GM21529 (cell line): ENCODE measurements around the gene PIN4.
"Not testable (repeated sequence)": the region's sequence is repeated elsewhere in the genome, so short reads cannot be mapped to it uniquely, and the experiment has no call there.

Experiments
- ATAC-seq: cut with Tn5 transposase; IDR thresholded peaks from one replicate; pipeline ENCODE4 v1.9.1; 2021; ENCODE audit not compliant: unreplicated experiment

Gene PIN4

GRCh38 chrX:72181178-72182125 lies at the start of gene PIN4:
Gene PIN4, plus strand, starts transcription at chrX:72181757. Its CDS starts 29 bp downstream, at chrX:72181786.
- peak; percentile 96 for ATAC-seq

GRCh38 chrX:72132456-72132855 lies 49.1 kb upstream of the PIN4 start:
- ATAC-seq, result no peak

GRCh38 chrX:72133851-72134546 lies 47.6 kb upstream of the PIN4 start:
- no peak for ATAC-seq

GRCh38 chrX:72137846-72138495 lies 43.6 kb upstream of the PIN4 start:
- no peak for ATAC-seq

GRCh38 chrX:72139538-72139937 lies 42.0 kb upstream of the PIN4 start:
- ATAC-seq, result no peak

- ATAC-seq, result peak; percentile 68
These were observed 40.1 kb upstream of the PIN4 start for GRCh38 chrX:72141372-72142004.

GRCh38 chrX:72142094-72142793 lies 39.3 kb upstream of the PIN4 start:
- ATAC-seq, result no peak

- ATAC-seq, result no peak
These were observed 38.6 kb upstream of the PIN4 start for GRCh38 chrX:72142794-72143608.

- no peak for ATAC-seq
These were observed 38.0 kb upstream of the PIN4 start for GRCh38 chrX:72143609-72143907.

GRCh38 chrX:72145181-72145580 lies 36.4 kb upstream of the PIN4 start:
- ATAC-seq, result no peak

GRCh38 chrX:72146527-72146926 lies 35.0 kb upstream of the PIN4 start:
- ATAC-seq, result no peak

GRCh38 chrX:72158773-72159172 lies 22.8 kb upstream of the PIN4 start:
- ATAC-seq, result no peak

GRCh38 chrX:72159769-72160168 lies 21.8 kb upstream of the PIN4 start:
- no peak for ATAC-seq

GRCh38 chrX:72165551-72165950 lies 16.0 kb upstream of the PIN4 start:
- ATAC-seq, result no peak

GRCh38 chrX:72169008-72169728 lies 12.4 kb upstream of the PIN4 start:
- no peak for ATAC-seq

- not testable (repeated sequence) for ATAC-seq
These were observed 5.3 kb upstream of the PIN4 start for GRCh38 chrX:72176289-72176688.

- no peak for ATAC-seq
These were observed 4.6 kb upstream of the PIN4 start for GRCh38 chrX:72176981-72177380.

- no peak for ATAC-seq
These were observed 1.0 kb upstream of the PIN4 start for GRCh38 chrX:72180539-72180938.

- ATAC-seq, result no peak
These were observed 1.4 kb downstream of the PIN4 start for GRCh38 chrX:72182924-72183323.
